NCI-H510A treated with DMSO at 0.1 percent for 48 hours (cell line): Measurements from ENCODE around the gene RDH13.

Source experiments
- DNase-seq: peaks from one replicate; lab custom pipeline; 2025; lab: John Stamatoyannopoulos, UW

RDH13 gene

GRCh38 chr19:55091955-55092354, 29.0 kb upstream of the RDH13 start:
- no peak for DNase-seq

GRCh38 chr19:55091126-55091910, 28.4 kb upstream of the RDH13 start:
- DNase-seq: no peak

- DNase-seq: no peak
Measured at GRCh38 chr19:55090564-55090963, 27.6 kb upstream of the RDH13 start.

GRCh38 chr19:55089342-55089944, 26.5 kb upstream of the RDH13 start:
- DNase-seq: no peak

GRCh38 chr19:55088543-55089341, 25.8 kb upstream of the RDH13 start:
- peak; percentile 31 for DNase-seq

GRCh38 chr19:55088021-55088451, 25.1 kb upstream of the RDH13 start:
- DNase-seq: no peak

GRCh38 chr19:55087542-55087901, 24.6 kb upstream of the RDH13 start:
- DNase-seq: no peak

- peak; percentile 69 for DNase-seq
Measured at GRCh38 chr19:55086730-55087541, 24.0 kb upstream of the RDH13 start.

- no peak for DNase-seq
Measured at GRCh38 chr19:55085923-55086715, 23.2 kb upstream of the RDH13 start.

- no peak for DNase-seq
Measured at GRCh38 chr19:55084416-55084815, 21.5 kb upstream of the RDH13 start.

- DNase-seq: no peak
Measured at GRCh38 chr19:55083004-55083850, 20.3 kb upstream of the RDH13 start.

GRCh38 chr19:55082020-55082851, 19.3 kb upstream of the RDH13 start:
- no peak for DNase-seq

GRCh38 chr19:55081770-55082019, 18.7 kb upstream of the RDH13 start:
- DNase-seq: no peak

GRCh38 chr19:55080968-55081769, 18.2 kb upstream of the RDH13 start:
- no peak for DNase-seq

- no peak for DNase-seq
Measured at GRCh38 chr19:55080121-55080967, 17.4 kb upstream of the RDH13 start.

GRCh38 chr19:55079400-55080038, 16.6 kb upstream of the RDH13 start:
- DNase-seq: no peak

GRCh38 chr19:55078996-55079395, 16.0 kb upstream of the RDH13 start:
- DNase-seq: no peak
